B cell (primary cell): ENCODE measurements around the gene JARID2. TPM values are rescaled to one million over a fixed set of nuclear protein-coding genes. Genes with fewer than 3 reads are reported as not detected.

Experiments used
- ATAC-seq: fragments of 200-7000 bp; cut with Tn5 transposase; one replicate; pipeline ENCODE4 v1.10.0; 2021; ENCODE audit warnings: low read depth, mild to moderate bottlenecking, moderate number of reproducible peaks, moderate library complexity
- CTCF ChIA-PET: fragments of 350-600 bp; sonication (Branson Sonifier 250); formaldehyde crosslinking; loops from one replicate; lab custom pipeline; 2021; ENCODE audit warnings: antibody characterized with exemption, inconsistent platforms; lab: Charles Lee
- POLR2A ChIA-PET: fragments of 350-600 bp; sonication (Branson Sonifier 250); formaldehyde crosslinking; loops from one replicate; lab custom pipeline; 2021; ENCODE audit warnings: antibody characterized with exemption; lab: Charles Lee
- DNase-seq: peaks from one replicate; pipeline ENCODE4 v3.0.0; 2013
- H2AFZ ChIP-seq: 2 replicates; pipeline ENCODE4 v1.6.1; 2012; ENCODE audit warnings: mild to moderate bottlenecking, low read depth, low read length; ENCODE audit not compliant: insufficient read depth, poor library complexity, severe bottlenecking
- H3K27ac ChIP-seq, 2 donors: 1 replicate in 1 of 2; 2 replicates in 1 of 2; pipeline ENCODE4 v1.5.1; 2012 to 2013; ENCODE audit warnings: low read length in 2 of 2, mild to moderate bottlenecking in 2 of 2, moderate library complexity in 1 of 2
- H3K27me3 ChIP-seq, 4 experiments: fragments of 200-600 bp in 1 of 4; sonication (generic) in 1 of 4; replicated peaks in 1 of 4; 1 replicate in 2 of 4; 2 replicates in 2 of 4; pipeline versions ENCODE4 v1.6.1 to v1.7.0; 2013 to 2016; ENCODE audit warnings: low read length in 3 of 4, mild to moderate bottlenecking in 2 of 4, mixed read lengths in 1 of 4, moderate library complexity in 1 of 4; ENCODE audit not compliant: insufficient read depth in 4 of 4, control insufficient read depth in 3 of 4; ENCODE audit errors: control extremely low read depth in 1 of 4
- H3K36me3 ChIP-seq, 2 experiments: replicated peaks in 1 of 2; 1 replicate in 1 of 2; 2 replicates in 1 of 2; pipeline versions ENCODE4 v1.6.1 to v1.7.1; 2013; ENCODE audit warnings: low read length in 1 of 2; ENCODE audit not compliant: insufficient read depth in 2 of 2, control insufficient read depth in 1 of 2; ENCODE audit errors: control extremely low read depth in 1 of 2, extremely low read depth in 1 of 2
- H3K4me1 ChIP-seq, 2 donors: fragments of 200-600 bp in 1 of 2; sonication (generic) in 1 of 2; 1 replicate in 1 of 2; 2 replicates in 1 of 2; pipeline versions ENCODE4 v1.5.1 to v1.6.1; 2013 to 2017; ENCODE audit warnings: low read length in 2 of 2; ENCODE audit not compliant: control insufficient read depth in 2 of 2, insufficient read depth in 2 of 2
- H3K4me2 ChIP-seq: replicated peaks from 2 replicates; pipeline ENCODE3; 2012; ENCODE audit warnings: mild to moderate bottlenecking, low read depth, low read length; ENCODE audit not compliant: poor library complexity, severe bottlenecking
- H3K4me3 ChIP-seq, 5 experiments: fragments of 200-600 bp in 1 of 5; sonication (generic) in 1 of 5; 1 replicate in 3 of 5; 2 replicates in 2 of 5; pipeline versions ENCODE4 v1.5.1 to v1.7.0; 2011 to 2016; ENCODE audit warnings: low read length in 4 of 5, mild to moderate bottlenecking in 4 of 5, low read depth in 2 of 5, control low read depth in 1 of 5, moderate library complexity in 1 of 5; ENCODE audit not compliant: insufficient read depth in 1 of 5; ENCODE audit errors: control extremely low read depth in 1 of 5, extremely low read depth in 1 of 5
- H3K79me2 ChIP-seq: fragments of 200-600 bp; sonication (generic); one replicate; pipeline ENCODE4 v1.6.0; 2016; ENCODE audit warnings: low read length; ENCODE audit not compliant: control insufficient read depth, insufficient read depth
- H3K9ac ChIP-seq: fragments of 200-600 bp; sonication (generic); 2 replicates; pipeline ENCODE4 v1.6.1; 2017; ENCODE audit warnings: mild to moderate bottlenecking, low read length, moderate library complexity
- H3K9me3 ChIP-seq, 3 donors: one replicate each; pipeline versions ENCODE4 v1.6.1 to v1.7.1; 2013; ENCODE audit warnings: low read length in 2 of 3; ENCODE audit not compliant: control insufficient read depth in 2 of 3, insufficient read depth in 1 of 3; ENCODE audit errors: control extremely low read depth in 1 of 3
- H4K20me1 ChIP-seq: 2 replicates; pipeline ENCODE4 v1.6.0; 2012; ENCODE audit warnings: mild to moderate bottlenecking, low read length; ENCODE audit not compliant: insufficient read depth, control insufficient read depth, poor library complexity, severe bottlenecking
- H3K27ac Mint-ChIP-seq: one replicate; pipeline ENCODE4 v1.8.0; 2021; ENCODE audit warnings: mixed read lengths
- H3K27me3 Mint-ChIP-seq: one replicate; pipeline ENCODE4 v1.8.0; 2021; ENCODE audit warnings: mixed read lengths
- H3K4me1 Mint-ChIP-seq: one replicate; pipeline ENCODE4 v1.8.0; 2021; ENCODE audit warnings: mixed read lengths
- H3K4me3 Mint-ChIP-seq: one replicate; pipeline ENCODE4 v1.8.0; 2021; ENCODE audit warnings: mixed read lengths
- H3K9me3 Mint-ChIP-seq: one replicate; pipeline ENCODE4 v1.8.0; 2022; ENCODE audit warnings: mixed read lengths; ENCODE audit not compliant: insufficient read depth
- EZH2 ChIP-seq: IDR thresholded peaks from 2 replicates; pipeline ENCODE4 v1.6.1; 2012; ENCODE audit warnings: borderline replicate concordance, low read depth, mild to moderate bottlenecking, moderate library complexity, low read length; ENCODE audit not compliant: insufficient read depth, poor library complexity, severe bottlenecking
- WGBS: methylation state at CpG from one replicate; pipeline ENCODE4 v1.1.5; 2013; ENCODE audit warnings: missing lambda C conversion rate; ENCODE audit not compliant: insufficient coverage; 5-methylcytosine and 5-hydroxymethylcytosine counted together
- intact Hi-C: fragments of 100-400 bp; cut with micrococcal nuclease; formaldehyde crosslinking; loops from one replicate; pipeline ENCODE4 v1.10.0; 2022
- polyA plus RNA-seq: library from polyadenylated mRNA; depleted of rRNA; stranded (reverse); fragments of >200 nt; gene quantifications from 2 replicates; pipeline ENCODE4 v1.2.3, GENCODE V29; 2012
- total RNA-seq, 2 donors: library from RNA; stranded (reverse); fragments of 120-200 nt in 1 of 2; gene quantifications; 1 replicate in 1 of 2; 2 replicates in 1 of 2; pipeline versions ENCODE4 v1.2.3 to v1.2.4, GENCODE V29; 2013 to 2022
- TF ChIP-seq, protein P1 (sequence below): fragments of 200-600 bp; IDR thresholded peaks from one replicate; pipeline ENCODE4 v1.8.0; 2022; ENCODE audit warnings: antibody characterized with exemption, mild to moderate bottlenecking

The JARID2 gene
- total and polyA plus RNA-seq, 2 donors (not counting 1 experiment from before 2014, with no cell fraction given): 11.0 to 58.1 TPM

DNA sequence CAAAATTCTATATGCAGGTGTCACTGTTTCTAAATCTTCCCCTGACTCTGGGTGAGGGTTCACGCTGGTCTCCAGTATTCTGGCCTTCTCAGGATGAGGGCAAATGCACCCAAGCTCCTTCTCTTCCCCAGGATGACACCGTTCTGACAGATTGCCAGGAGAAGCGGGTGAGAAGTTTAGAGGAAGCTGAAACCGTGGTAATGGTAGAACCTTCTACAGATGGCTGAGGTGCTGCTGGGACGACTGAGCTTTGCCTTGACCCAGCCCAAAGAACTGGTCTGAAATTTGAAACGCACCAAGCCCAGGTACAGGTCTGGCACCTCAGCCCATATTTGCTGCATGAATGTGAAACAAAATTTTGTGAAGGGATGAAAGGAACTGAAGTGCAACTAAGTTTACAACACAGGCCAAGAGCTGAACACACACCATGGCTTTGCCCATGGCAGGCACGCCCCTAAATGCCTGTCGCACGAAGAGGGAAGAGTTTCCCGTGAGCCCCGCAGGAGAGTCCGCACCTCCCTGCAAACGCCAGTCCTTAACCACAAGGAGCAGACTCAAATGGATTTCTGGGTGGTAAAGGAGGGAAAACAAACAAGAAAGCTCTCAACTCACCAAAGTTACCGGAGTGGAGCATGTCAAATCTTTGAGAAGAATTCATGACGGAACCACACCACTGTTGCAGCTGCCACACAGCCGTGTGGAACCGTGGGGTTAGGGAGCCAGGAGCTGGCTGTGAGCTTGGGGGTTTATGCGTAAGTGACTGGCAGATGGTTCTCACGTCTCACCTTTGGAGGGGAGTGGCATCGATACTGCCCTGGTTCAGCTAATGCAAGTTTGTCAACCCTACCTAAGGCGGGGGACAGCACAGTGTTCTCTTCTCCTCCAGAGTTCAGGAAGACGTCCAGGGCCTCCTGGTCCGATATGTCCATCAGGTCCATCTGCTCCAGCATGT lies 278.1 kb downstream of the JARID2 start:
- 98% methylated on average over 16 of the region's 23 CpGs for WGBS
- ChIA-PET POLR2A (no interaction called here), CTCF (no interaction called here)
- Histone ChIP-seq H3K27ac (no peak overlapping the region), H3K4me3 (no peak overlapping the region), H3K9me3 (no peaks in the 10 kb centered on the region), H4K20me1 (no peaks in the 10 kb centered on the region), H3K36me3 (peaks cover 5 to 82% of the 10 kb centered on the region in 2 experiments), H3K4me2 (no peak overlapping the region), H3K27me3 (no peaks in the 10 kb centered on the region), H2AFZ (no peak overlapping the region), H3K4me1 (no peaks in the 10 kb centered on the region), H3K9ac (no peak overlapping the region), H3K79me2 (no peaks in the 10 kb centered on the region)
- Mint-ChIP-seq H3K27ac (peak overlapping the region; percentile 51), H3K4me1 (peaks cover 15% of the 10 kb centered on the region), H3K4me3 (no peak overlapping the region), H3K27me3 (no peaks in the 10 kb centered on the region), H3K9me3 (no peaks in the 10 kb centered on the region)
- no peak for TF ChIP-seq EZH2
- TF ChIP-seq, protein P1, sequence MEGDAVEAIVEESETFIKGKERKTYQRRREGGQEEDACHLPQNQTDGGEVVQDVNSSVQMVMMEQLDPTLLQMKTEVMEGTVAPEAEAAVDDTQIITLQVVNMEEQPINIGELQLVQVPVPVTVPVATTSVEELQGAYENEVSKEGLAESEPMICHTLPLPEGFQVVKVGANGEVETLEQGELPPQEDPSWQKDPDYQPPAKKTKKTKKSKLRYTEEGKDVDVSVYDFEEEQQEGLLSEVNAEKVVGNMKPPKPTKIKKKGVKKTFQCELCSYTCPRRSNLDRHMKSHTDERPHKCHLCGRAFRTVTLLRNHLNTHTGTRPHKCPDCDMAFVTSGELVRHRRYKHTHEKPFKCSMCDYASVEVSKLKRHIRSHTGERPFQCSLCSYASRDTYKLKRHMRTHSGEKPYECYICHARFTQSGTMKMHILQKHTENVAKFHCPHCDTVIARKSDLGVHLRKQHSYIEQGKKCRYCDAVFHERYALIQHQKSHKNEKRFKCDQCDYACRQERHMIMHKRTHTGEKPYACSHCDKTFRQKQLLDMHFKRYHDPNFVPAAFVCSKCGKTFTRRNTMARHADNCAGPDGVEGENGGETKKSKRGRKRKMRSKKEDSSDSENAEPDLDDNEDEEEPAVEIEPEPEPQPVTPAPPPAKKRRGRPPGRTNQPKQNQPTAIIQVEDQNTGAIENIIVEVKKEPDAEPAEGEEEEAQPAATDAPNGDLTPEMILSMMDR: no peak
- ATAC-seq: no peak
- intact Hi-C loops: no loop called here
- no peak for DNase-seq

DNA sequence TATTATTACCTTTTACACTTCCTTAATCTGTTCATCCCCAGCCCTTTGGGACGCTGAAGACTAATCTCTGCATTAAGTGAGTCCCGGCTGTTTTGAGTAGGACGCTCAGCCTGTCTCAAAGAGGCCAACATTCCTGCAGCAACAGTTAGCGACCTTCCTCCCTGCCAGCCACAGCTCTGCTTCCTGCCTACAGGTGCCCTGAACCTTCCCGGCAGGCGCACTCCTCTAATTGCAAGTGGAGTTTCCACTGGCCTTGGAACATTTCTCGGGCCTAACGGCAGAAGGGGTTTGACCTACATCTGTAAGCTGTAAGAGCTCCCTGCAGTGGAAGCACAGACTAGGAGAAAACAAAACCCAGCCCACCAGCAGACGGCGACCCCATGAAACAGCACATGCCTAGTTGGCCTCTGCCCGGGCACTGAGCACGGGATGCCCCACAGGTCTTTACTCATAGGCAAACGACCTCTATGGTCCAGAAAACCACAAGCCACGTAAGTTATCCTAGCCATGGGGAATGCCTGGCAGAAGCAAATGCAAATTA lies 279.1 kb downstream of the JARID2 start:
- Histone ChIP-seq H3K79me2 (no peaks in the 10 kb centered on the region), H3K9ac (no peak overlapping the region), H3K36me3 (peaks cover 0 to 79% of the 10 kb centered on the region in 2 experiments), H2AFZ (no peak overlapping the region), H3K27me3 (no peaks in the 10 kb centered on the region), H3K4me1 (no peaks in the 10 kb centered on the region), H3K4me3 (no peak overlapping the region), H3K4me2 (no peak overlapping the region), H3K9me3 (no peaks in the 10 kb centered on the region), H4K20me1 (no peaks in the 10 kb centered on the region), H3K27ac (peak overlapping the region in 1 of 2 donors; percentile 23)
- Mint-ChIP-seq H3K4me1 (peaks cover 15% of the 10 kb centered on the region), H3K9me3 (no peaks in the 10 kb centered on the region), H3K4me3 (no peak overlapping the region), H3K27me3 (no peaks in the 10 kb centered on the region), H3K27ac (peak overlapping the region; percentile 50)
- DNase-seq: no peak
- POLR2A ChIA-PET: no interaction called here
- no peak for ATAC-seq
- no peak for TF ChIP-seq EZH2
- TF ChIP-seq, protein P1: no peak
- 86% methylated on average over 13 of the region's 14 CpGs for WGBS
- CTCF ChIA-PET: no interaction called here
- intact Hi-C loops: no loop called here
